ENCODE measurements around the gene C2orf92. TPM values are rescaled to one million over a fixed set of nuclear protein-coding genes. Genes with fewer than 3 reads are reported as not detected.

The C2orf92 gene
- total RNA-seq, 1 experiment from 2014 or later, result 11.2 TPM

- POLR2A ChIA-PET (ENCODE audit: unreplicated experiment), result no interaction called here
- Histone ChIP-seq H3K9me3 (ENCODE audit: insufficient read depth, low read depth) (0 out of 2 replicates have a peak, but pooled peaks cover 8% of the 10 kb centered on the region), H3K9me2 (ENCODE audit: insufficient read depth) (no peaks in the 10 kb centered on the region), H3K4me1 (replicated peaks; ENCODE audit: insufficient read depth) (no peaks in the 10 kb centered on the region), H3K27ac (no peak overlapping the region), H4K20me1 (ENCODE audit: insufficient read depth) (no peaks in the 10 kb centered on the region), H3F3A (ENCODE audit: insufficient read depth, low read depth) (no peaks in the 10 kb centered on the region), H3K4me3 (no peak overlapping the region), H2AFZ (no peak overlapping the region), H3K27me3 (ENCODE audit: insufficient read depth, low read depth) (no peaks in the 10 kb centered on the region), H3K36me3 (ENCODE audit: low read depth) (no peaks in the 10 kb centered on the region), H3K4me2 (no peak overlapping the region), H3K79me2 (ENCODE audit: low read depth) (no peaks in the 10 kb centered on the region)
- intact Hi-C loops (cut with micrococcal nuclease; ENCODE audit: unreplicated experiment), result no loop called here
- BruUV-seq (replicated peaks), result no TSS peak
- TF ChIP-seq CTCF (conservative IDR thresholded peaks at IDR 0.05) (no peak), EZH2 (IDR thresholded peaks at IDR 0.05; ENCODE audit: low read depth) (no peak)
- CTCF ChIA-PET, result interaction anchor here (1.3 kb wide), 1 partner anchor 328 kb away, joined by 12 read pairs; no protein-coding TSS in a partner anchor
- no peak for DNase-seq
Observed at GRCh38 chr2:97675430-97676113, 6.1 kb downstream of the C2orf92 start.

DNA sequence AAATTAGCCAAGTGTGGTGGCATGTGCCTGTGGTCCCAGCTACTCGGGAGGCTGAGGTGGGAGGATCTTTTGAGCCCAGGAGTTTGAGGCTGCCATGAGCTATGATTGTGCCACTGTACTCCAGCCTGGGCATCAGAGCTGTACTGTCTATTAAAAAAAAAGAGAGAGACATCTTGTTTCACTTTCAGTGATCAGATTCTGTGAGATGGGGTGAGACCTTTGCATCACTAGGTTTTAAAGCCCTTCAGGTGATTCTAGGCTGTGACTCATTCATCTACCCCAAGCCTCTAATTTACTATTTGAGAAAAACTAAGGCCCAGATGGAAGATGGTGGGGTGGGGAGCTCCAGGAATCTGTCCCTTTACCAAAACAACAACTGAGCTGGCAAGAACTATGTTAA is 7.1 kb downstream of the C2orf92 start:
- POLR2A ChIA-PET (ENCODE audit: unreplicated experiment), result no interaction called here
- Histone ChIP-seq H3K4me1 (replicated peaks; ENCODE audit: insufficient read depth) (no peaks in the 10 kb centered on the region), H3K36me3 (ENCODE audit: low read depth) (no peaks in the 10 kb centered on the region), H3F3A (ENCODE audit: insufficient read depth, low read depth) (no peaks in the 10 kb centered on the region), H3K27me3 (ENCODE audit: insufficient read depth, low read depth) (no peaks in the 10 kb centered on the region), H2AFZ (no peak overlapping the region), H3K79me2 (ENCODE audit: low read depth) (no peaks in the 10 kb centered on the region), H3K9me2 (ENCODE audit: insufficient read depth) (no peaks in the 10 kb centered on the region), H4K20me1 (ENCODE audit: insufficient read depth) (no peaks in the 10 kb centered on the region), H3K9me3 (ENCODE audit: insufficient read depth, low read depth) (peaks cover 9% of the 10 kb centered on the region; the same call in 1 of the 2 replicates), H3K4me2 (no peak overlapping the region), H3K27ac (no peak overlapping the region), H3K4me3 (no peak overlapping the region)
- DNase-seq, result no peak
- CTCF ChIA-PET, result interaction anchor here (1.3 kb wide), 1 partner anchor 329 kb away, joined by 12 read pairs; no protein-coding TSS in a partner anchor
- TF ChIP-seq EZH2 (IDR thresholded peaks at IDR 0.05; ENCODE audit: low read depth), result no peak
- no peak for TF ChIP-seq CTCF (conservative IDR thresholded peaks at IDR 0.05)
- no TSS peak for BruUV-seq (replicated peaks)
- intact Hi-C loops (cut with micrococcal nuclease; ENCODE audit: unreplicated experiment), result no loop called here

DNA sequence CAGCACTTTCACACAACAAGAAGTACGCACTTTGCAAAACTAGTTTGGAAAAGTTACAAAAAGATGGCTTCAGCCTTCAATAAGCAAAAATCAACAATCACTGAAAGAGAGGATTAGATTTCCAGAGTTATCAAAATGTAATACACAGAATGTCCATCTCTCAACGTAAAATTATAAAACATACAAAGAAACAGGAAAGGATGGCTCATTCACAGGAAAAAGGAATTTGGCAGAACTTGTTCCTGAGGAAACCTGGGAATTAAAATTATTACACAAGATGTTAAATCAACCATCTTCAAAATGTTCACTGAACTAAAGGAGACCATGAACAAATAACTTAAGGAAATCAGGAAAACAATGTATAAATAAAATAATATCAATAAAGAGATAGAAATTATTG is 8.0 kb downstream of the C2orf92 start:
- H3K27me3 ChIP-seq (ENCODE audit: insufficient read depth, low read depth), result no peaks in the 10 kb centered on the region
- no peaks in the 10 kb centered on the region for H3K36me3 ChIP-seq (ENCODE audit: low read depth)
- intact Hi-C loops (cut with micrococcal nuclease; ENCODE audit: unreplicated experiment), result no loop called here
- no TSS peak for BruUV-seq (replicated peaks)
- no peaks in the 10 kb centered on the region for H3K4me1 ChIP-seq (replicated peaks; ENCODE audit: insufficient read depth)
- POLR2A ChIA-PET (ENCODE audit: unreplicated experiment), result no interaction called here
- no peak for DNase-seq
- H4K20me1 ChIP-seq (ENCODE audit: insufficient read depth), result no peaks in the 10 kb centered on the region
- no peaks in the 10 kb centered on the region for H3K79me2 ChIP-seq (ENCODE audit: low read depth)
- H3K9me3 ChIP-seq (ENCODE audit: insufficient read depth, low read depth), result peaks cover 9% of the 10 kb centered on the region; the same call in 1 of the 2 replicates
- H2AFZ ChIP-seq, result no peak overlapping the region
- no peak overlapping the region for H3K4me2 ChIP-seq
- no peaks in the 10 kb centered on the region for H3K9me2 ChIP-seq (ENCODE audit: insufficient read depth)
- TF ChIP-seq EZH2 (IDR thresholded peaks at IDR 0.05; ENCODE audit: low read depth) (no peak), CTCF (conservative IDR thresholded peaks at IDR 0.05) (no peak)
- CTCF ChIA-PET, result no interaction called here
- H3F3A ChIP-seq (ENCODE audit: insufficient read depth, low read depth), result no peaks in the 10 kb centered on the region
- no peak overlapping the region for H3K27ac ChIP-seq
- no peak overlapping the region for H3K4me3 ChIP-seq
